NCI-H2227 (cell line): ENCODE data around the gene SOX1.

ENCODE experiments used
- DNase-seq: peaks from one replicate; lab custom pipeline; 2025; ENCODE audit not compliant: unreplicated experiment; lab: John Stamatoyannopoulos, UW

The SOX1 gene

DNA sequence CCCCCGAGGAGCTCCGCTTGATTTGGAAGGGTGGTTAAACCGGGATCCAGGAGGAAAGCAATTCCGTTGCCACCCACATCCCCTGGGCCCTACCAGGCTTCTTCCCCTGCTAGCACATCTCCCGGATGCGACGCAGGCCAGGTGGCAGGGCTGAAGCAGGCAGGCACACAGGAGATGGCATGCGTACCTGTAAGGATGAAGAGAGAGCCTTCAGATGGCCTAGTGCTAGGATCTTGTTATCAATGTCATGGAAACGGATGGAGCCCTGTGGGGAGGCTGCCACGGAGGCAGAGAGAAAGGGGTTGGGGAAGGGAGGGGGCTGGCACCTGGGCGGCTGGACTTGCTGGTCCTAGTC lies 8.5 kb upstream of the SOX1 start:
- DNase-seq: no peak

DNA sequence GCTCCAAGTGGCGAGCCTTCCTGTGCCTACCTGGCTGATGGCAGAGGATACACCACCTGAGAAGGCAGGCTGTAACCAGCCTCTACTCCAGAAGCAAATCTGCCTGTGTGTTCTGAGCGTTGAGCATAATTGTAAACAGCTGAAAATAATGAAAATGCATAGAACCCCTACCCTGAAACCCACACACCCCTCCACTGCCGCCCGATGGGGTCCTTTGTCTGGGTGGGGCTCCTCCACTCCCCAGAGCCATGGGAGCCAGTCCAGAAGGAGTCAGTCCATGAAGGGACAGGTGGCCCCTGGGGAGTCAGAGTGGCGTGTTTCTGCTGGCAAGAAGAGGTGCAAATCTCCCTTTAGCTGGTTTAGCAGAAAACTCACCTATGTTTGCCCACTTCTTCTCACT lies 8.0 kb upstream of the SOX1 start:
- no peak for DNase-seq

DNA sequence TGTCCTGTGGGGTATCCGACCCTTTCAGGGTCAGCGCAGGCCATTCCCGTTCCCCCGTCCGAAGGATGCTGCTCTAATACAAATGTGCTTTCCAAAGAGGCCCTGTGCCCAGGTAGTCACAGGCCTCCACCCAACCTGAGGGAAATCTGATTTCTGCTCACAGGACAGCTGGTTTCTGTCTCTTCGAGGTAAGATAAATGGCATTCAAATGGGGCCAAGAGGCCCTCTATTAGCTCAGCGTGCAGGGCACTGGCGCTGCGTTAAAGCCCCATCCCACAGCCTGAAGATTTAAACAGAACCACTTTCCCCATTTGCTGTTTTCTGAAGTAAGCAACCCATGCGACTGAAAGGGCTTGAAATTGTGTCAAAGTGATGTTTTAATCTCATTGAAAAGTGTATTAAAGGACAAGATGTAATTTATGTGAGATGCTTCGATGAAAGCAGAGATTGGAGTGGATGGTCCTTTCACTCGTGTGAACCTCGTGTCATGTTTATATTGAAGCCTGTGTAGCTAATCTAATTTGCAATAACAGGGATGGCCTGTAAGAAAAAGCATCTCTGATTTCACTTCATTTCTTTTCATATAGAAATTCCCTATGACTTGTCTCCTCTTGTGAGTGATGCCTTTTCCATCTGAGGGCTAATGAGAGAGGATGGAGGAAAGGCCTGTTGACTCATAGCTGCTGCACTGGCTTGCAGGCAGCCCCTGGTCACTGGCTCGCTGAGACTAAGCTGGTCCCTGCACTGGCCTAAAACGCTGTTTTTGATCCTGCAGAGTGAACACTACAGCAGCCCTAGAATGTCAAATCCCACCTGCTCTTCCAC lies 7.3 kb upstream of the SOX1 start:
- DNase-seq: peak; percentile 24

DNA sequence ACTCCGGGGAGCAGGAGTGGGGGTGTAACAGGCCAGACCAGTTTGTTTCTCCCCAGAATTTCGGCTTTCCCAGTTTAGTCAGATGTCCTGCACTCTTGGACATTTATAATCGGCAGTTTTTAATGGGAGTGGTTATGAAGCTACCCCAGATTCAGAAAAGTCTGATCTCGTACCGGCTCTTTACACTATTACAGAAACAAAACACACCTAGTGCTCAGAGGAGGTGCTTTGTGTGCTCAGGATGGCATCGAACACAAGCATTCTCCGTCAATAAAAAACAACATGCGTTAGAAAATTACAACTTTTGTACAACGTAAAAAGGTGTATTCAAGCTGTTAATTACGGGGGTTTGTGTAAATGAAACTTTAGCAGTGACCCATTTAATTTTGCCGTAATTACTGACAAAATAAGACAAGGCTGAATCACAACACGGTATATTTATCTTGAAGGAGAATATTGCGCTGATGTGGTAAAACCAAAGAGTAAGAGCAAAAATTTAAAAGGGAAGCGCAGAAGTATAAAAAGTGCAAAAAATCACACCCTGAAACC lies 6.6 kb upstream of the SOX1 start:
- no peak for DNase-seq

DNA sequence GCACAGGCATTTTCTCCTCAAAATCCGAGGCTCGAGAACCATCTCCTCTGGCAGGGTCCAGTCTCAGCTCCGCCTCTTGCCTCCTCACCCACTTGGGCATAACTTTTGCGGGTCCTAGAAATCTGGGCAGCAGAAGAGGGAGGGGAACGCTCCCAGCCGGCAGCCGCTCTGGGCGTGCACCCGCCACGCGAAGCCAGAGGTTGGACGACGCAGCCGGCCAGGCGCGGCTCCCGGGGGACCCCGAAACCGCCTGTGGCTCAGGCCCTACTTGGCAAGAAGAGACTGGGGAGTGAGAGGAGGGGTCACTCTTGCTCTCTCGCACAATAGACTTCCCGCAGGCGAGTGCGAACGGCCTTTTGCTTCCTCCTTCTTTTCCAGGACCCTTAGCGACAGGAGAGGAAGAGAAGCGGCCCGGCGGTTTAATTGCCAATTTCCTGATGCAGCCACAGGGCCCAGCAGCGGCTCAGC lies 6.0 kb upstream of the SOX1 start:
- DNase-seq: no peak

DNA sequence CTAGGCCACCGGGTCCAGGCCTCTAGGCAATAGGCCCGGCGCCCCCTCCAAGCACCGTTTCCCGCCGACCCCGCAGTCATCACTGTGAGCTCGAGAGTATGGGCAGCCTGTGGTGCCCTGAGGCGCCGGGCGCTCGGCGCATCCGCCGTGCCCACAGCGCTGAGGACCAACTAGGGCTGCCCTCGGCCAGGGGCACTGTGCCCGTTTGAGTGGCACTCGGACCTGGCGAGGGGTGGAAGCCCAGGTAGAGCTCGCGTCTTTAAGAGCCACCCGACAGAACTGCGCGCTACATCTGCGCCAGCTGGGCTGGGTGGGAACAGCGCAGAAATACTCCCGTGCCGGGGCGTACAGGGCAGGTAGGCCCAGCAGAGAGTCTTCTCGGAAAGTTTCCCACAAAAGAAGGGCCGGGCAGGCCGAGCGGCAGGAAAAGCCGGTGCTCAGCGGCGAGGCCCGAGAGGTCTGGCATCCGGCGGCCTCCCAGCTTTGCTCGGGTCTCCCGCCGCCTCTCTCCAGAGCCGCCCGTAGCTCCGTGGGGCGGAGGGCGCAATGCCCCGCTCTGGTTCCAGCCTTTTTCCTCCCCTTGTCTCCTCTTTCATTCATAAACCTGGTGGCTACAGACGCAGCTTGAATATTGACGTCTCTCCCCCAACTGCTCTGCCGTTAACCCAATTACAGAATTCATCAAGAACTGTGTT lies 5.4 kb upstream of the SOX1 start:
- DNase-seq: no peak

DNA sequence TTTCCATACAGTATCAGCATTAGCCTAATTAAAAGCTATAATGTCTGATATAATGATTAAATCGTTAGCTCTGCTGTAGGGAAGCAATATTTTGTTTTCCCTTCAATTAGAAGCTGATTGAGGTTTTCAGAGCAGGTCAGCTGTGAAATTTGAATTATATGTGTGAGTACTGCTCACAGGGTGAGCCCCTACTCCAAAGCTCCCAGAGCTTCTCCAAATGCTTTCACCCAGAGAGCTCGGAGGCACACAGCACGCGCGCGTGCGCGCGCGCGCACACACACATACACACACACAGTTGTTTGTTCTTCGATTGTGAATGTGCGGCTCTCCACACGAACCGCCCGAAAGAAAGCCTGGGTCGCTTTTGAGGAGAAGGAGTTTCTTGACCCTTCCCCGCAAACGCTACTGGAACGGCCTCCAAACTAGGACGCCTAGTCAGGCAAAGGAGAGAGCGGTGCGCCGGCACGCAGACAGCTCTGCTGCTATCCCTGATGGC lies 4.8 kb upstream of the SOX1 start:
- DNase-seq: no peak

DNA sequence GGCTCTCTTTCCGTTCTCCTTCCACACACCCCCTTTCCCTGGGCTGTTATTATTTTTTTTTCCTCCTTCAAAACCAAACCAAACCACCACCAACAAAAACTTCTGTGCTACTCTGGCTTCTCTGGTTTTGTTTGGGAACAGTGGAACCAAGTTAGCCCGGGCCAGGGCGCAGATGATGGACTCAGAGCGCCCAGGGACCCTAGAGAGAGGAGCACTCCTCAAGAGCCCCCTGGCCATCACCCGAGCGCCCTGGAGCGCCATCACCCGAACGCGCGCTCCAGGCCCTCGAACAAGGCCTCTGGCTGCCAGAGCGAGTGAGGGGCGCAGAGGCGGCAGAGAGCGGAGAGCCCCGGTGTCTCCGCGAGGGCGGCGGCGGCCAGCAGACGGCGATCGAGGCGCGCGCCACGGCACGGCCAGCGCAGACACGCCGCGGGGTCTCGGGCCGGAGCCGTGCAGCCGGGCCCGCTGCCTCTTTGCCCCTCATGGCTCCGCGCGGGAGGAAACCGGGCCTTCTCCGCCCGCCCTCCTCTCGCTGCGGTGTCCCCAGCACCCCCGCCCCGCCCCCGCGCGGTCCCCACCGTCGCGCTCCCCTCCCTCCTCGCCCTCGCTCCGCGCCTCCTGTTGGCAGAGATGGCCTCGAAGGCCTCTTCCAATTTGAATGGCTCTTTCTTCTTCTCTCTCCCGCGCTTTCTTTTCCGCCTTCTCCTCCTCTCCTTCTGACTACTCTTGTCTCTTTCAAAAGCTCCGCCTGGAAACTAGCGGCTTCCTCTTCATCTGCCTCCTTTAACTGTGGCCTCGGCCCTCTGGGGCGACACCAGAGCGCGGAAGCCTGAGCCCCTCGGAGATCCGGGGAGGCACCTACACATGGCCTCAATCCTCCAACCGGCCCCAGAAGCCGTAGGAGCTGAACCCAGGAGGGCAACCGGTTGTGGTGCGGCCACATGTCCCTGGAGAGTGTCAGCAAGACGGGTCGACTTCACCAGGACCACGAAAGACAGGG lies 4.1 kb upstream of the SOX1 start:
- DNase-seq: no peak

DNA sequence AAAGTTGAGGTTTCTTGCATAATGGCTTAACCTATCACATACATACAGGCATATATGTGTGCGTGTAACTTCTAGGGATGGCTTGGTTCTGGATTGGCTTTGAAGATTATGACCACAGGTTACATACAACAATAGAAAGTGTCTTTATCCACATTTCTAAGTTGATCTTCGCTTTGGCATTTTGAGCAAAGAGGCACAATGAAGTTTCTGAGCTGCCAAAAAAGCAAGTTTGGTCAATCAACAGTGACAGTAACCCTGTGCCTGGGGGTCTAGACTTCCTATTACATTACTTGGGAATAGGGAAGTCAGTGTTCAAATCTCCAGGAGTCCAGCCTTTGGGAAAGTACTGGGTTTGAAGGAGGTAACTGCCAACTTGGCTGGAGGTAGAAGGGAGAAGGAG lies 3.1 kb upstream of the SOX1 start:
- DNase-seq: no peak

DNA sequence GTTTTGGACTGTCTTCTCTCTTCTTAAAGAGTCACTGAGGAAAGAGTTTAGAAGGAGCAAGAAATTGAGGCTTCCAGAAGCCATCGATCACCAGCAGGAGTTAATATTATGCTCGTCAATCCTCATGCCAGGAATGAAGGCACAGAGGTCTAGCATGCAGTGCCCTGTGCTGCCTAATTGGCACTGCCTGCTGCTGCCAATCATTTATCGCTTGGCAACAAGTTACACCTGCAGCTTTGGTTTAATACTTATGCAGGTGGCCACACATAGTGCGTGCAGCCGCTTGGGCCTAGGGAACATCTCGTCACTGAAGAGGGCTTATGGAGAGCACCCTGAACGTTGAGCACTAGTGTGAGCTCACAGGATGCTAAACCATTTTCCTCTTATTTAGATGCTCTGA lies 2.7 kb upstream of the SOX1 start:
- no peak for DNase-seq

DNA sequence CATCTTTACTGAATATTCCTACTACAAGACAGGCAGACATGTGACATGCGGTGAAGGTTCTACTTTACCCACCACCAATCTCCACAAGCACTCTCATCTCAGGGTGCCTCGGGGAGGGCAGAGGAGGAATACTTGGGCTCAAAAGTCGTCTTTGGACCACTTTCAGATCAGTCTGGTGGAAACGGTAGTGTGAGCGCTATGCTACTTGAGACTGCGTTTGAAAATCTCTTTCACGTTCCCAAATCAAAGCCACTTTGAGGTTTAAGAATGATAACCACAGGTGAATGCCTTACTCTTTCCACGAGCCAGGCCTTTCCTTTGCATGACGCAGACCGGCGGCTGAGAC lies 1.5 kb upstream of the SOX1 start:
- peak; percentile 44 for DNase-seq

DNA sequence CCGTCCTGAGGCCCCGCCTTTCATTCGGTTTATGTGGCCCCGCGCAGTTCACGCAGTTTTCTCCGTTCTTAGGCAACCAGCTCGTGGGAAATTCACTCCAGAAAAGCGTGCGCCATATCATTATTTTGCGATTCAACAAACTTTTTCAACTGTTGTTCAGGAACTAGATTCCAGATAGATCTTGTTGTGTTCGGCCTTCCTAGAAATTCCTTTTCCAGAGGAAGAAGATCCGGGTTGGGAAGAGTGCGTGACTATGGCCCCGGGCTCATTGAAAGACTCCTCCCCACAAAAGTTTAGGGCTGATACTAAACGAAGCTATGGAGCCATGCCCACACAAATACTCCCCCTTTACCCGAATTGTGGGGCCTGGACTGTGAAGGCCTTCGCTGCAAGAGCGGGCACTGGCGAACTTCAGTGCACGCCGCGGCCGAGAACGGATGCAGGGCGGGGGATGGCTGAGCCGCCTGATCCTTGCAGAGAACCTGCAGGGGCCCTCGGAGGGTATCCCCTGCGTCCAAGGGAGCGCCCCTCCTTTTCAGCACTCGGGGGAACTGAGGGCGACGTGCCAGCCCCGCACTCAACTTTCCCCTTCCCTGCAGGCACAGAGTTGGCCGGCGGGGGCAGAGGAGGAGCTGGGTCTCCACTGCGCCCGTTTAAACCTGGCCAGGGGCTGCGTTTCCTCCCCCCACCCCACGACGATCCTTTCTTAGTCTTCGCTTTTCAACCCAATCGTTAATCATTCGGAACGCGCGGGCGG lies 904 bp upstream of the SOX1 start:
- no peak for DNase-seq

DNA sequence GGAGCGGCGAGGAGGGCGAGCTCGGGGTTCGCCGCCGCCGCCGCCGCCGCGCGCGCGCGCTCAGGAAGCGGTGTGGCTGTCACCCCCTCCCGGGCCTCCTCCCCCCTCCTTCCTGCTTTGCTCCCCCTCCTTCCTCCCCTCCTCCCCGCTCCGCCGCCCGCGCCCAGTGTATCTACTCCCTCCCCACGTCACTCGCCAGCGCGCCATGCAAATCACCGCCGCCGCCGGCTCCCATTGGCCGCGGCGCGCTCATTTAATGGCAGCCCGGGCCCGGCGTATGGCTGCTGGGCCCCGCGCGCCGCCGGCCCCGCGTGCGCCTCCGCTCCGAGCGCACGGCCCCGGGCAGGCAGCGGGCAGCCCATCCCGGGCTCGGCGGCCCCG lies 335 bp upstream of the SOX1 start:
- DNase-seq: peak; percentile 95

DNA sequence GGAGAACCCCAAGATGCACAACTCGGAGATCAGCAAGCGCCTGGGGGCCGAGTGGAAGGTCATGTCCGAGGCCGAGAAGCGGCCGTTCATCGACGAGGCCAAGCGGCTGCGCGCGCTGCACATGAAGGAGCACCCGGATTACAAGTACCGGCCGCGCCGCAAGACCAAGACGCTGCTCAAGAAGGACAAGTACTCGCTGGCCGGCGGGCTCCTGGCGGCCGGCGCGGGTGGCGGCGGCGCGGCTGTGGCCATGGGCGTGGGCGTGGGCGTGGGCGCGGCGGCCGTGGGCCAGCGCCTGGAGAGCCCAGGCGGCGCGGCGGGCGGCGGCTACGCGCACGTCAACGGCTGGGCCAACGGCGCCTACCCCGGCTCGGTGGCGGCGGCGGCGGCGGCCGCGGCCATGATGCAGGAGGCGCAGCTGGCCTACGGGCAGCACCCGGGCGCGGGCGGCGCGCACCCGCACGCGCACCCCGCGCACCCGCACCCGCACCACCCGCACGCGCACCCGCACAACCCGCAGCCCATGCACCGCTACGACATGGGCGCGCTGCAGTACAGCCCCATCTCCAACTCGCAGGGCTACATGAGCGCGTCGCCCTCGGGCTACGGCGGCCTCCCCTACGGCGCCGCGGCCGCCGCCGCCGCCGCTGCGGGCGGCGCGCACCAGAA lies 1.1 kb downstream of the SOX1 start:
- peak; percentile 70 for DNase-seq

DNA sequence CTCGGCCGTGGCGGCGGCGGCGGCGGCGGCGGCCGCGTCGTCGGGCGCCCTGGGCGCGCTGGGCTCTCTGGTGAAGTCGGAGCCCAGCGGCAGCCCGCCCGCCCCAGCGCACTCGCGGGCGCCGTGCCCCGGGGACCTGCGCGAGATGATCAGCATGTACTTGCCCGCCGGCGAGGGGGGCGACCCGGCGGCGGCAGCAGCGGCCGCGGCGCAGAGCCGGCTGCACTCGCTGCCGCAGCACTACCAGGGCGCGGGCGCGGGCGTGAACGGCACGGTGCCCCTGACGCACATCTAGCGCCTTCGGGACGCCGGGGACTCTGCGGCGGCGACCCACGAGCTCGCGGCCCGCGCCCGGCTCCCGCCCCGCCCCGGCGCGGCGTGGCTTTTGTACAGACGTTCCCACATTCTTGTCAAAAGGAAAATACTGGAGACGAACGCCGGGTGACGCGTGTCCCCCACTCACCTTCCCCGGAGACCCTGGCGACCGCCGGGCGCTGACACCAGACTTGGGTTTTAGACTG lies 1.7 kb downstream of the SOX1 start:
- DNase-seq: peak; percentile 22

DNA sequence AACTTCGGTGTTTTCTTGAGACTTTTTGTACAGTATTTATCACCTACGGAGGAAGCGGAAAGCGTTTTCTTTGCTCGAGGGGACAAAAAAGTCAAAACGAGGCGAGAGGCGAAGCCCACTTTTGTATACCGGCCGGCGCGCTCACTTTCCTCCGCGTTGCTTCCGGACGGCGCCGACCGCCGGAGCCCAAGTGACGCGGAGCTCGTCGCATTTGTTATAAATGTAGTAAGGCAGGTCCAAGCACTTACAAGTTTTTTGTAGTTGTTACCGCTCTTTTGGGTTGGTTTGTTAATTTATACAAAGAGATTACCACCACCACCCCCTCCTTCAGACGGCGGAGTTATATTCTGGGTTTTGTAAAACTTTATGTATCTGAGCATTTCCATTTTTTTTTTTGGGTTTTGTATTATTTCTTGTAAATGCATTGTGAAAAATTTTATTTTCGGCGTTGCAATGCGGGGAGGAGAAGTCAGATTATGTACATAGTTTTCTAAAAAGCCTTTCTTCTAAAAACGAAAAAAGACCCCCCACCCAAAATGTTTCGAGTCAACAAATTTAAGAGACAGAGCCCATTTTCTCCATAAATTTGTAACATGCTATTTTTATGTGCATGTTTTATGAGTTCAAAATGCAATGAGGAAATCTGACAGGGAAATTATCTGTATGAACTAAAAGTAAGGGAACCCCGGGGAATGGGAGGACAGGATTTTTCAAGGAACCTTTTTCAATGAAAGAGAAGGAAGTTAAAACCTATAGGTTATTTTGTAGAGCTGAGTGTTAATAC lies 2.3 kb downstream of the SOX1 start:
- peak; percentile 40 for DNase-seq

DNA sequence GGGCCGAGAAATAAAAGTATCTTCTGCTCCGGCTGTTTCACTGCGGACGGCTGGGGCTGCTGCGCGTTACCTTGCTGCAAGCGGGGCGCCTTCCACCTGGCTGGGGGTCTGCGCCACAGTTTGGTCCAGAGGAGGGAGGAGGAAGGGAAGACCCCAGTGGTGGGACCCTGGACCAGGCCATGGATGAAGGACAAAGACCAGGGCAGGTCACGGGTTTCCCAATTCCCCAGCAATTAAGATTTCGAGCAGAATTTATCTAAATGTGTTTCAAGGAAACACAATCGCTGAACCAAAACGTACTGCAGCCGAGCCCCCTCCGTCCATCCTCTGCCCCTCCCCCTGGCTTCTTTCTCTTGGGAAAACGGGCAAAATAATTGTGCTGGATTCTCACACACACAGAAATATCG lies 2.9 kb downstream of the SOX1 start:
- peak; percentile 50 for DNase-seq

DNA sequence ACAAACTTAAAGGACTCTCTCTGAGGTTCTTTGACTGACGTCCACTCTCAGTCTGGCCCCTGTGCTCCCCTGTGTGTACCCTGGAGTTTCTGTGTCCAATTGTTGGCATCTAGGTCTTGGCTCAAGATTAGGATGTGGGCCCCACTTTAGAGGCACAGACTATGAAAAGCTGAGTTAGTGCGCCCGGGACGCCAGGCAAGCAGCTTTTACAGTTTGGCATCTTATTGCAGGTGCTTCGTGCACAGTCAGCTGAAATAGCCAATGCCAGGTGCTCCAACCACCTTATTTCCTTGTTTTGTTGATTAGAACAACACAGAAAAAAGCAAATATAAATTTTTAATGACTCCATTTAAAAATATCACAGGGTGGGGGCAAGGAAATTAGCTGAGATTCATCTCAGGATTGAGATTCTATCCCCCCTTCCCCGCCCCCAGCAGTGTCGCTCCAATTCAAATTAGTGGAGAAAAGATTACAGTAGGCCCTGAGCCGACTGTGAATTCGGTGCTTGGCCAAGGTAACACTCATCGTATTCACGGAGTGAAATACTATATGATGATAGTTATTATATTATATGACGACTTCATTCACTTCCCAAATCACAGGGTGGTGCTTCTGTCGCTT lies 4.3 kb downstream of the SOX1 start:
- DNase-seq: no peak
